ENCODE measurements around the gene NAPG.

GRCh38 chr18:10485475-10485874 lies 40.4 kb upstream of the NAPG start:
- TF ChIP-seq CTCF (IDR thresholded peaks at IDR 0.05; ENCODE audit: low read depth, low read length), result no peak
- TF ChIP-seq POLR2A (IDR thresholded peaks at IDR 0.05; ENCODE audit: extremely low read depth, insufficient read length), result no peak
